Skeletal muscle satellite cell (primary cell): ENCODE measurements around the gene TECTB.
"Not testable (repeated sequence)": the region's sequence is repeated elsewhere in the genome, so short reads cannot be mapped to it uniquely, and the experiment has no call there.

Source experiments
- H3K27me3 ChIP-seq: 2 replicates; pipeline ENCODE4 v1.7.0; 2013; ENCODE audit warnings: low read length; ENCODE audit not compliant: control insufficient read depth, insufficient read depth
- H3K36me3 ChIP-seq: 2 replicates; pipeline ENCODE4 v1.7.0; 2013; ENCODE audit warnings: mild to moderate bottlenecking, control low read depth, low read length; ENCODE audit not compliant: insufficient read depth
- H3K4me1 ChIP-seq: 2 replicates; pipeline ENCODE4 v1.7.0; 2013; ENCODE audit warnings: low read length; ENCODE audit not compliant: control insufficient read depth, insufficient read depth
- H3K4me2 ChIP-seq: 2 replicates; pipeline ENCODE4 v1.7.0; 2013; ENCODE audit warnings: mild to moderate bottlenecking, low read length
- H3K4me3 ChIP-seq: 2 replicates; pipeline ENCODE4 v1.7.0; 2013; ENCODE audit warnings: low read length
- H3K9ac ChIP-seq: 2 replicates; pipeline ENCODE4 v1.7.0; 2013; ENCODE audit warnings: mild to moderate bottlenecking, low read depth, low read length, moderate library complexity
- H3K9me3 ChIP-seq: replicated peaks from 2 replicates; pipeline ENCODE4 v1.7.0; 2013; ENCODE audit warnings: mild to moderate bottlenecking, control low read depth, low read length

TECTB gene

DNA sequence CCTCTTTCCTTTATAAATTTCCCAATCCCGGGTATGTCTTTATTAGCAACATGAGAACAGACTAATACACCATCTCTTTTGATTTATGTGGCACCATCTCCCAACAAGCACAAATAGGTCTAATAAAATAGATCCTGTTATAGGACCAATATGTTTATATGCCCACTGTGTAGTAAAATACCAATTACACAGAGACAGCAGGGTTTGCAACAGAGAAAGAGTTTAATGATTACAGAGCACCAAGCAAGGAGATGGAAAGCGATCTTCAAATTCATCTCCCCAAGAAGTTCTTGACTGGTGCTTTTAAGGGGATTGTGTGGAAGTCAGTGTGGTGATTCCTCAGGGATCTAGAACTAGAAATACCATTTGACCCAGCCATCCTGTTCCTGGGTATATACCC, 33.5 kb upstream of the TECTB start:
- Histone ChIP-seq H3K4me2 (no peak overlapping the region), H3K36me3 (no peaks in the 10 kb centered on the region)

DNA sequence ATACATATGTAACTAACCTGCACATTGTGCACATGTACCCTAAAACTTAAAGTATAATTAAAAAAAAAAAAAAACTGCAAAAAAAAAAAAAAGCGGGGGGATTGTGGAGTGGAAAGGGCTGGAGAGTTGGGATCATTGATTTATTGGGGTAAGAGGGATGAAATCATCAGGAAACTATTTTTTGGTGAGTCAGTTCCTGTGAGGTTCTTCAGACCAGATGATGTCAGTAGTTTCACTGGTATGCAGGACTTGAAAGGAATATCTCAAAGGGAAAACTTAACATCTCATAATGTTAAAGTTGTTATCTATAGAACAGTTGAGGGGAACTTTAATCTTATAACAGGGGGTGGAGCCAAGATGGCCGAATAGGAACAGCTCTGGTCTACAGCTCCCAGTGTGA, 32.6 kb upstream of the TECTB start:
- Histone ChIP-seq H3K27me3 (no peaks in the 10 kb centered on the region), H3K4me3 (no peak overlapping the region), H3K4me2 (no peak overlapping the region), H3K36me3 (no peaks in the 10 kb centered on the region), H3K4me1 (no peaks in the 10 kb centered on the region), H3K9me3 (peaks cover 4% of the 10 kb centered on the region), H3K9ac (no peak overlapping the region)

More for the DNA sequence above, 33.5 kb upstream of the TECTB start:
- H3K27me3 ChIP-seq: no peaks in the 10 kb centered on the region
- H3K9me3 ChIP-seq: peaks cover 4% of the 10 kb centered on the region
- H3K9ac ChIP-seq: no peak overlapping the region
- H3K4me3 ChIP-seq: no peak overlapping the region
- H3K4me1 ChIP-seq: no peaks in the 10 kb centered on the region

DNA sequence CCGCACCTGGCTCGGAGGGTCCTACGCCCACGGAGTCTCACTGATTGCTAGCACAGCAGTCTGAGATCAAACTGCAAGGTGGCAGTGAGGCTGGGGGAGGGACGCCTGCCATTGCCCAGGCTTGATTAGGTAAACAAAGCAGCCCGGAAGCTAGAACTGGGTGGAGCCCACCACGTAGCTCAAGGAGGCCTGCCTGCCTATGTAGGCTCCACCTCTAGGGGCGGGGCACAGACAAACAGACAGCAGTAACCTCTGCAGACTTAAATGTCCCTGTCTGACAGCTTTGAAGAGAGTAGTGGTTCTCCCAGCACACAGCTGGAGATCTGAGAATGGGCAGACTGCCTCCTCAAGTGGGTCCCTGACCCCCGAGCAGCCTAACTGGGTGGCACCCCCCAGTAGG, 32.0 kb upstream of the TECTB start:
- not testable (repeated sequence) for H3K4me2 ChIP-seq, H3K36me3 ChIP-seq, H3K27me3 ChIP-seq, H3K4me1 ChIP-seq, H3K9me3 ChIP-seq, H3K9ac ChIP-seq, H3K4me3 ChIP-seq

DNA sequence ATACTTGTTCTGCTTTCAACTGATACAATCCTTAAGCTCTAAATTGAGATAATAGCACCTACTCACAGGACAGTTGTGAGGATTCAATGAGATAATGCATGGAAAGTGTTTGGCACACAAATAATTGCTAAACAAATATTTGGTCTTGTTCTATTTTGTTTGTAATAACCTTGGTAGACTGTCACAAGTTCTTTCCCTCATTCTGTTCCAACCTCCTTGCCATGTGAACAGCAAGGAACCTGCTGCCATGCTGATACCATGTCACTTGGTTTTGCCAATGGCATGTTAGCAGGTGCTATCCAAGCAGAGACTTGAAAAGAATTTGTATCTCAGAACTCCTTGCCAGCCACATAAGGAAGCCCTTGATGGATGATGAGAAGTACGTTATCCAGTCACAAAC, 24.8 kb upstream of the TECTB start:
- Histone ChIP-seq H3K4me2 (no peak overlapping the region), H3K4me3 (no peak overlapping the region), H3K4me1 (no peaks in the 10 kb centered on the region), H3K9me3 (no peaks in the 10 kb centered on the region), H3K36me3 (no peaks in the 10 kb centered on the region), H3K27me3 (no peaks in the 10 kb centered on the region), H3K9ac (no peak overlapping the region)

DNA sequence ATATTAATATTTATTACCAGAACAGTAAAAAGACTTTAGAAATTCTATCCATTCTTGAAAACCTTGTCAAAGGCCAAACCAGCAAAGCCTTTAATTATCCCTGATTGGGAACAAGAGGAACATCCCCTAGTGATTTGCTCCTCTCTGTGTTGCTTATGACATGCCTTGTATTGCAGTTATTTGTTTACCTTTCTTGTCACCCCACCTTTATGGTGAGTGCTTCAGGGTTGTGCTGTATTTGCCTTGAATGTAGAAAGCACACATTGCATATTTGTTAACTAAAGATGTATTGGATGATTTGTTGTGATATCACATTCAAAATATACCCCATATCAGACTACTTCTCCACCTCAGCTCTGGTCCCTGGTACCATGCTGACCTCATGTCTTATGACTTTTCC, 23.5 kb upstream of the TECTB start:
- Histone ChIP-seq H3K9ac (no peak overlapping the region), H3K9me3 (no peaks in the 10 kb centered on the region), H3K27me3 (no peaks in the 10 kb centered on the region), H3K4me2 (no peak overlapping the region), H3K4me1 (no peaks in the 10 kb centered on the region), H3K4me3 (no peak overlapping the region), H3K36me3 (no peaks in the 10 kb centered on the region)

DNA sequence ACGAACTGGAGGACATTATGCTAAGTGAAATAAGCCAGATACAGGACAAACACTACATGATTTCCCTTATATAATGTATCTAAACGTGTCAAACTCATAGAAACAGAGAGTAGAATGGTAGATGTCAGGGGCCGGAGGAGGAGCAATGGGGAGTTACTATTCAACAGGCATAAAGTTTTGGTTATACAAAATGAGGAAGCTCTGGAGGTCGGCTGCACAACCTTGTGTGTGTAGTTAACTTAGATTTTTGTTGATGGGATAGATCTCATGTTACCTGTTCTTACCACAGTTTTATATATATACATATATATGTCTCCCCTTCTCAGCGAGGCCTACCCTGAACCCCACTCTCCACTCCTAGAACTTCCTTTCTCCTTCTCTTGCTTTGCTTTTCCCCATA, 22.4 kb upstream of the TECTB start:
- Histone ChIP-seq H3K27me3 (no peaks in the 10 kb centered on the region), H3K4me3 (no peak overlapping the region), H3K4me2 (no peak overlapping the region), H3K9ac (no peak overlapping the region), H3K36me3 (no peaks in the 10 kb centered on the region), H3K9me3 (no peaks in the 10 kb centered on the region), H3K4me1 (no peaks in the 10 kb centered on the region)

DNA sequence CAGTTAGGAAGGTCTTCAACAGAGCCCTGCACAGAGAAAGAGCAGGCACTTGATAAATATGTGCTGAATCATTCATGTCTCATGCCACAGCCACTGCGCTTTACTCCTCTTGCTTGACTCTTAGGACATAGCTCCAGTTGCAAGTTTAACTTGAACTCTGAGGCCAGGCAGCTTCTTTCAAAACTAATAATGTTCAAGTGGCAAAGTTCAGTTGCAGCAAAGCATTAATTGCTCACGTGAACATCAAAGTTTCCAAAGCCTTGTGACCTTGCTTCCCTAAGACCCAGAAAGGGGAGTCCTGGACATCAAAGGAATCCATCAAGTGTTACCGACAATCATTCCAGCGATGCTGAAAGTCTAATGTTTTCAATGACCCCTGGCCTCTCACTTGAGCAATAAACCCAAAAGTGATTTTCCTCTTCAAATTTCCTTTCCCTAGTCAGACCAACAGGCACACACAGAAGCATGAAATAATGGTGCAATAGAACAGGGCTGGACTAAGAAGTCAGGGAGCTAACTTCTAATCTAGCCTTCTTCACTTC, 21.8 kb upstream of the TECTB start:
- Histone ChIP-seq H3K9me3 (no peaks in the 10 kb centered on the region), H3K4me1 (no peaks in the 10 kb centered on the region), H3K4me2 (no peak overlapping the region), H3K9ac (no peak overlapping the region), H3K36me3 (no peaks in the 10 kb centered on the region), H3K4me3 (no peak overlapping the region), H3K27me3 (no peaks in the 10 kb centered on the region)

DNA sequence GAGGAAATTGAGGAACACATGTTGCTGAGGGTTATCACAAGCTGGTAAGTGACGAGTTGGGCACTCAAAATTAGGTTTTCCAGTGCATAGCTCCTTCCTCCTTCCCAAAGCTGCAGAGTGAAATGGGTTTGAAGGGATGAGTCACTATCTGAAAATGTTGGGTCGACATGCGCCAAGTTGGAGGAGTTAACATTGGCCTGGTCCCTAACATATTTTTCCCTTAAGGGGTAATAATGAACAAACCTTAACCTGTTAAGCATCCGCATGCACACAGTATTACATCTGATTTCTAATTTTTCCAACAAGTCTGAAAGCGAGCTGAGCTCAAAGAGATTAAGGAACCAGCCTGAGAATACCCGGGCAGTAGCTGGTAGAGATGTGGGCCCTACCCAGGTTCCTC, 20.7 kb upstream of the TECTB start:
- Histone ChIP-seq H3K36me3 (no peaks in the 10 kb centered on the region), H3K27me3 (no peaks in the 10 kb centered on the region), H3K9ac (no peak overlapping the region), H3K4me3 (no peak overlapping the region), H3K4me1 (no peaks in the 10 kb centered on the region), H3K4me2 (no peak overlapping the region), H3K9me3 (no peaks in the 10 kb centered on the region)

DNA sequence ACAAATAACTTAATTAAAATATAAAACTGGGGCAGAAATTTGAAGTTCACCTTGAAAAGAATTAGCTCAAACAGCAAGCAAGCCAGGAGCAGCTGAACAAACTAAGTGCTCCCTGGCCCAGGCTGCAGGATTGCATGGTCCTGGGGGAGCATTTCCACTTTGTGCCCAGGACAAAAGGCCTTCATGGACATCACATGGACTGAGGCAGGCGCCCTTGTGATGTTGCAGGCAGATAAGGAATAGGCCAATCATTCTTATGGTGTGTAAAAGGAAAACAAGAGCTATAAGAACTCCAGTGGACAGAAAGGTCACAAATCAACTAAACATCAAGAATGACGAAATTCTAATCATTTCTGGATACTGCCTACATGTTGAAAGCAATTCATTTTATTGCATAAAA, 17.5 kb upstream of the TECTB start:
- H3K9ac ChIP-seq: no peak overlapping the region
- H3K4me2 ChIP-seq: no peak overlapping the region
- H3K9me3 ChIP-seq: no peaks in the 10 kb centered on the region
- no peak overlapping the region for H3K4me3 ChIP-seq
- H3K27me3 ChIP-seq: no peaks in the 10 kb centered on the region
- H3K36me3 ChIP-seq: no peaks in the 10 kb centered on the region
- H3K4me1 ChIP-seq: no peaks in the 10 kb centered on the region

DNA sequence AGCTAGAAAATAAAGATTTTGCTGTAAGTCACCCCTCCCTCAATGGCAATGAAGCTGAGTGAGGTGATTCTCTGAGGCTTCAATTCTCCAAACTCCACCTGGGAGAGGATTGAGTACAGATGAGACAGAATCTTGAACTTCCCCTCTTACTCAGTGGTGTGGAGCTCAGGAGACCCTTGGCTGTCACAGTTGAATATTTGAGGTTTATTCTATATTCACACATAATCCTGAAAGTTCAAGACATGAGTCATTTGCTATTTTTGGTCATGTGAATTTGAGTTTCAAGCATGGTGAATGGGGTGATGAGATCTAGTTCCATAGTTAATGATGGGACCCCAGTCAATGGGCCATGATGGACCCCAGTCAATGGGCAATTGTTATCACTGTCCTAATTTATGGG, 13.9 kb upstream of the TECTB start:
- Histone ChIP-seq H3K9me3 (no peaks in the 10 kb centered on the region), H3K4me3 (no peak overlapping the region), H3K4me2 (no peak overlapping the region), H3K36me3 (no peaks in the 10 kb centered on the region), H3K9ac (no peak overlapping the region), H3K4me1 (no peaks in the 10 kb centered on the region), H3K27me3 (no peaks in the 10 kb centered on the region)

DNA sequence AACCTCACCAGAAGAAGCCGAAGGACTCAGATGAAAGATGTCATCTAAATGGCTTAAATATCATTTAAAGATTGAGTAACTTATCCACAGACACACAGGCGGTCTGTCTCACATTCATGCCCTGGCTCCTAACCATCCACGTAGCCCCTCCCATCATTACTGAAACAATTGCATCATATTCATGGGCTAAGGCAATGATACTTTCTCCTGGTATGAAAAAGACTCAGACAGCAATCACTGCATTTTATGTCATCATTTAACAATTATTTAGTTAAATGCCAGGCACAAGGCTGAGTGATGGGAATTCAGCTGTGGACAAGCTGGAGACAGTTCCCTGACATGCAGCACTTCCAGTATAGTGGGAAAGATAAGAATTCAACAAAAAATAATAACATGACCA, 11.2 kb upstream of the TECTB start:
- no peaks in the 10 kb centered on the region for H3K4me1 ChIP-seq
- no peaks in the 10 kb centered on the region for H3K36me3 ChIP-seq
- H3K9ac ChIP-seq: no peak overlapping the region
- no peaks in the 10 kb centered on the region for H3K27me3 ChIP-seq
- no peaks in the 10 kb centered on the region for H3K9me3 ChIP-seq
- no peak overlapping the region for H3K4me2 ChIP-seq
- H3K4me3 ChIP-seq: no peak overlapping the region

DNA sequence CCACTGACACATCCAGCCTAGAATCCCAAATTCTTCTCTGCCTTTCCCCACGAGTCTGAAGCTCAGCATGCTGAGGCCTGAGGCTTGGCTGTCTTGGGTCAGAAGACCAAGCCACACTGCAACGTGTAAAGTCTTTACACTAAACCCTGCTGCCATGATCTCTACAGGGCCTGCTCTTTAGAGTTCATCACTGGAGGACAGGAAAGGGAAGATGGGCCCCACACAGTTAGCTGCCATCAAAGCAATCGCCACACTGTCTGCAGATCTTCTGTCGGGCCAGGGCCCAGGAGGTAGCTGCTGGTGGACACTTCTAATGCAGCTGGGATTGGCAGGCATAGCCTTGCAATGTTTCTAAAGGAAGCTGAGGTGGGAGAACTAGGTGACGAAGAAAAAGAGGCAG, 8.4 kb upstream of the TECTB start:
- H3K36me3 ChIP-seq: no peaks in the 10 kb centered on the region
- H3K27me3 ChIP-seq: no peaks in the 10 kb centered on the region
- no peak overlapping the region for H3K9ac ChIP-seq
- H3K9me3 ChIP-seq: no peaks in the 10 kb centered on the region
- H3K4me1 ChIP-seq: no peaks in the 10 kb centered on the region
- no peak overlapping the region for H3K4me2 ChIP-seq
- H3K4me3 ChIP-seq: no peak overlapping the region
